Right atrium auricular region (tissue), 2 donors: ENCODE measurements around the gene FOXN1. TPM values are rescaled to one million over a fixed set of nuclear protein-coding genes. Genes with fewer than 3 reads are reported as not detected.
"Not testable (repeated sequence)": the region's sequence is repeated elsewhere in the genome, so short reads cannot be mapped to it uniquely, and the experiment has no call there.

ENCODE experiments used
- DNase-seq: peaks from one replicate; pipeline ENCODE4 v3.0.0-alpha.2; 2019; ENCODE audit warnings: low spot score
- H3K27ac ChIP-seq, 2 donors: fragments of 200-600 bp; sonication (generic); 1 replicate in 1 of 2; 2 replicates in 1 of 2; pipeline ENCODE4 v1.5.1; 2016 to 2019
- H3K27me3 ChIP-seq, 2 donors: fragments of 200-600 bp; sonication (generic); one replicate each; pipeline versions ENCODE4 v1.5.1 to v1.6.0; 2017 to 2019
- H3K36me3 ChIP-seq: fragments of 200-600 bp; sonication (generic); one replicate; pipeline ENCODE4 v1.5.1; 2016
- H3K4me1 ChIP-seq, 2 donors: fragments of 200-600 bp; sonication (generic); one replicate each; pipeline versions ENCODE4 v1.5.1 to v1.6.0; 2017 to 2019
- H3K4me3 ChIP-seq, 2 donors: fragments of 200-600 bp; sonication (generic); 1 replicate in 1 of 2; 2 replicates in 1 of 2; pipeline ENCODE4 v1.5.1; 2017 to 2019; ENCODE audit warnings: mild to moderate bottlenecking in 1 of 2, moderate library complexity in 1 of 2
- H3K9me3 ChIP-seq, 2 donors: fragments of 200-600 bp; sonication (generic); one replicate each; pipeline ENCODE4 v1.5.1; 2019
- total RNA-seq, 2 donors: library from RNA; depleted of rRNA; stranded (reverse); fragments of >200 nt; gene quantifications; one replicate each; pipeline ENCODE4 v1.1.0, GENCODE V29; 2016
- TF ChIP-seq, protein P1 (sequence below), 2 donors: fragments of 200-600 bp; sonication (generic); IDR thresholded peaks; one replicate each; pipeline ENCODE4 v1.5.1; 2019; ENCODE audit warnings: antibody characterized with exemption in 2 of 2

The FOXN1 gene, protein sequence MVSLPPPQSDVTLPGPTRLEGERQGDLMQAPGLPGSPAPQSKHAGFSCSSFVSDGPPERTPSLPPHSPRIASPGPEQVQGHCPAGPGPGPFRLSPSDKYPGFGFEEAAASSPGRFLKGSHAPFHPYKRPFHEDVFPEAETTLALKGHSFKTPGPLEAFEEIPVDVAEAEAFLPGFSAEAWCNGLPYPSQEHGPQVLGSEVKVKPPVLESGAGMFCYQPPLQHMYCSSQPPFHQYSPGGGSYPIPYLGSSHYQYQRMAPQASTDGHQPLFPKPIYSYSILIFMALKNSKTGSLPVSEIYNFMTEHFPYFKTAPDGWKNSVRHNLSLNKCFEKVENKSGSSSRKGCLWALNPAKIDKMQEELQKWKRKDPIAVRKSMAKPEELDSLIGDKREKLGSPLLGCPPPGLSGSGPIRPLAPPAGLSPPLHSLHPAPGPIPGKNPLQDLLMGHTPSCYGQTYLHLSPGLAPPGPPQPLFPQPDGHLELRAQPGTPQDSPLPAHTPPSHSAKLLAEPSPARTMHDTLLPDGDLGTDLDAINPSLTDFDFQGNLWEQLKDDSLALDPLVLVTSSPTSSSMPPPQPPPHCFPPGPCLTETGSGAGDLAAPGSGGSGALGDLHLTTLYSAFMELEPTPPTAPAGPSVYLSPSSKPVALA
- total RNA-seq: not detected

DNA sequence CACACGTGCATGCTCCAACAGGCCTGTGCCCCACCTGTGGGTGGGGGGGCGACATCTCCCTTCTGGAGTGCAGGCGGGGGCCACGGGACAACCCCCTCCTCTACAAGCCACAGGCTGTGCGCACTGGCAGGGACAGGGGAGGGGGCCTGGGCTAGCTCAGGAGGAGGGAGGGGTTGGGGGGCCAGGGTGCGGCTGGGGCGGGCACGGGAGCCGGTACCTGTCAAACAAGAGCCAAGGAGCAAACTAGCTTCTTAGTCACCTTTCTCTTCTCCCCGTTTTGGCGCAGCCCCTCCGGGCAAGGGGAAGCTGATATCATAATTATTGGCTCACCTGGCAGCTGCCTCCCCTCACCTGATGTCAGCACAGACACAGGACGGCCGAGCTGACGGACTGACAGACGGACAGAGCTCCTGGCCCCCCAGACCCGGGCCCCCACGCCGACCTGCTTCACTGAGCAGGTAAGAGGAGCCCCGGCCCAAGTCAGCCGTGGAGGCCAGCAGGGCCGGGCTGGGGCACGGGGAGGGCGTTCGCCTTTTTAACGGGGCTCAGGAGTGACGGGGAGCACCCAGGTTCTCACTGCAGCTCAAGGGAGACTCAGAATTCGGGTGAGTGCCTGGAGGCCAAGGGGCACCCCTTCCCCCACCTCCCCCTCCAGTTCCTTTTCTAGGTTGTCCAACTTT, at the start of gene FOXN1:
FOXN1 (plus strand) TSS at position 363 of the 680 bp plus-strand sequence. CDS start 17,622 bp downstream, outside the sequence.
- Histone ChIP-seq H3K4me1 (no peaks in the 10 kb centered on the region), H3K27me3 (peaks cover 0 to 5% of the 10 kb centered on the region in 2 donors), H3K9me3 (no peaks in the 10 kb centered on the region), H3K4me3 (no peak within 1 kb of the TSS), H3K36me3 (no peaks in the 10 kb centered on the region), H3K27ac (no peak within 1 kb of the TSS)
- no peak for DNase-seq
- TF ChIP-seq, protein P1, sequence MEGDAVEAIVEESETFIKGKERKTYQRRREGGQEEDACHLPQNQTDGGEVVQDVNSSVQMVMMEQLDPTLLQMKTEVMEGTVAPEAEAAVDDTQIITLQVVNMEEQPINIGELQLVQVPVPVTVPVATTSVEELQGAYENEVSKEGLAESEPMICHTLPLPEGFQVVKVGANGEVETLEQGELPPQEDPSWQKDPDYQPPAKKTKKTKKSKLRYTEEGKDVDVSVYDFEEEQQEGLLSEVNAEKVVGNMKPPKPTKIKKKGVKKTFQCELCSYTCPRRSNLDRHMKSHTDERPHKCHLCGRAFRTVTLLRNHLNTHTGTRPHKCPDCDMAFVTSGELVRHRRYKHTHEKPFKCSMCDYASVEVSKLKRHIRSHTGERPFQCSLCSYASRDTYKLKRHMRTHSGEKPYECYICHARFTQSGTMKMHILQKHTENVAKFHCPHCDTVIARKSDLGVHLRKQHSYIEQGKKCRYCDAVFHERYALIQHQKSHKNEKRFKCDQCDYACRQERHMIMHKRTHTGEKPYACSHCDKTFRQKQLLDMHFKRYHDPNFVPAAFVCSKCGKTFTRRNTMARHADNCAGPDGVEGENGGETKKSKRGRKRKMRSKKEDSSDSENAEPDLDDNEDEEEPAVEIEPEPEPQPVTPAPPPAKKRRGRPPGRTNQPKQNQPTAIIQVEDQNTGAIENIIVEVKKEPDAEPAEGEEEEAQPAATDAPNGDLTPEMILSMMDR (IDR thresholded peaks at IDR 0.05): no peak

DNA sequence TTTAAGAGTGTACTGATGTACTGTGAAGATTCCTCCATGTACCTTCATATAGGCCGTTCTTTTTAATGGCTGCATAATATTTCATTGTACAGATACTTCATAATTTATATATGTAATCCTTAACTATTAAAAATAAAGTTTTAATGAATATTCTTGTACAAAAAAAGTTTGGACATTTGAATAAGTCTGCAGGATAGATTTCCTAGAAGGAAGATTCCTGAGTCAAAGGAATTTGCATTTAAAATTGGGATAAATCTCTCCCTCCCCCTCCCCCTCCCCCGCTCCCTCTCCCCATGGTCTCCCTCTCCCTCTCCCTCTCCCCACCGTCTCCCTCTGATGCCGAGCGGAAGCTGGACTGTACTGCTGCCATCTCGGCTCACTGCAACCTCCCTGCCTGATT, 48.3 kb upstream of the FOXN1 start:
- no peaks in the 10 kb centered on the region for H3K4me1 ChIP-seq

DNA sequence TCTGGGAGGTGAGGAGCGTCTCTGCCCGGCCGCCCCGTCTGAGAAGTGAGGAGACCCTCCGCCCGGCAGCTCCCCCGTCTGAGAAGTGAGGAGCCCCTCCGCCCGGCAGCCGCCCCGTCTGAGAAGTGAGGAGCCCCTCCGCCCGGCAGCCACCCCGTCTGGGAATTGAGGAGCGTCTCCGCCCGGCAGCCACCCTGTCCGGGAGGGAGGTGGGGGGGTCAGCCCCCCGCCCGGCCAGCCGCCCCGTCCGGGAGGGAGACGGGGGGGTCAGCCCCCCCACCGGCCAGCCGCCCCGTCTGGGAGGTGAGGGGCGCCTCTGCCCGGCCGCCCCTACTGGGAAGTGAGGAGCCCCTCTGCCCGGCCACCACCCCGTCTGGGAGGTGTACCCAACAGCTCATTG, 47.3 kb upstream of the FOXN1 start:
- H3K27ac ChIP-seq, H3K4me3 ChIP-seq, H3K9me3 ChIP-seq, H3K4me1 ChIP-seq, DNase-seq, H3K36me3 ChIP-seq, H3K27me3 ChIP-seq: not testable (repeated sequence)

More for the DNA sequence above, 48.3 kb upstream of the FOXN1 start:
- no peak overlapping the region for H3K4me3 ChIP-seq
- no peak overlapping the region for H3K27ac ChIP-seq
- H3K9me3 ChIP-seq: no peaks in the 10 kb centered on the region
- TF ChIP-seq, protein P1 (IDR thresholded peaks at IDR 0.05): no peak
- no peaks in the 10 kb centered on the region for H3K36me3 ChIP-seq
- no peaks in the 10 kb centered on the region for H3K27me3 ChIP-seq
- no peak for DNase-seq

DNA sequence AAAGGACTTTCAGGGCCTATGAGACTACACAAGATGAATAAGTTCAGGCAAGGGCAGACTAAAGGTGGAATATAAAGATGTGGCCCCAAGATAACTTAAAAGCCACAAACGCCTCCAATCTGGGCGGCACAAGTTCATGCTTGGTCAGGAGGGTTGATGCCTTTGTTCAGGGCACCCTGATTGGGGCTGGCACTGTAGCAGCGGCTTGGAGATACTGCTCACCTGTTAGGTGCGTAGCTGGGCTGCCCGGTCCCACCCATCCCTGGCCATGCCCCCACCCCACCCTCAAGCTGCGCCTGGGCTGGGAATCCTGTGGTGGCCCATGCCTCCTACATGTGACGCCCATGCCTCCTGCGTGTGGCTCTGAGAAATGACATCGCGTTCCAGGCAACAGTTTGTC, 45.2 kb upstream of the FOXN1 start:
- no peak overlapping the region for H3K27ac ChIP-seq
- no peaks in the 10 kb centered on the region for H3K36me3 ChIP-seq
- H3K27me3 ChIP-seq: no peaks in the 10 kb centered on the region
- H3K4me3 ChIP-seq: no peak overlapping the region
- TF ChIP-seq, protein P1 (IDR thresholded peaks at IDR 0.05): no peak
- no peak for DNase-seq
- no peaks in the 10 kb centered on the region for H3K9me3 ChIP-seq
- H3K4me1 ChIP-seq: no peaks in the 10 kb centered on the region

DNA sequence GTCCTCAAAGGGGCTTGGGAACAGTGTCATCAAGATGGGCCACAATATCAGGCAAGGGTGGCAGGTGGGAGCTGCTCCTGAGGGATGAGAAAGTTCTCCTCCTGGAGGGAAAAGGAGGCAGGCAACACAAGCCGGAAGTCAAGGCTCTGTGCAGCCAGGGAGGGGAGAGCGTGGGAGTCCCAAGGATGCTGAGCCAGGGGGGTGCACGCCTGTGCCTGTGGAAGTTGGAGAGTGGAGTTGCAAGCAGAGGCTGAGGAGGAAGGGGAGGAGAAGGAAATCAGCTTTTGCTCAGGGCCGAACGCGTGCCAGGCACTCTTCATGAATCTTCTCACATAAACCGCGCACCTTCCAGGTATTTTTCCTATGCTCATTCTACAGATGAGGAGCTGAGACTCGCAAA, 40.1 kb upstream of the FOXN1 start:
- Histone ChIP-seq H3K27ac (no peak overlapping the region), H3K4me1 (peaks cover 0 to 7% of the 10 kb centered on the region in 2 donors), H3K9me3 (no peaks in the 10 kb centered on the region), H3K27me3 (no peaks in the 10 kb centered on the region), H3K36me3 (no peaks in the 10 kb centered on the region), H3K4me3 (no peak overlapping the region)
- TF ChIP-seq, protein P1 (IDR thresholded peaks at IDR 0.05): no peak
- no peak for DNase-seq

DNA sequence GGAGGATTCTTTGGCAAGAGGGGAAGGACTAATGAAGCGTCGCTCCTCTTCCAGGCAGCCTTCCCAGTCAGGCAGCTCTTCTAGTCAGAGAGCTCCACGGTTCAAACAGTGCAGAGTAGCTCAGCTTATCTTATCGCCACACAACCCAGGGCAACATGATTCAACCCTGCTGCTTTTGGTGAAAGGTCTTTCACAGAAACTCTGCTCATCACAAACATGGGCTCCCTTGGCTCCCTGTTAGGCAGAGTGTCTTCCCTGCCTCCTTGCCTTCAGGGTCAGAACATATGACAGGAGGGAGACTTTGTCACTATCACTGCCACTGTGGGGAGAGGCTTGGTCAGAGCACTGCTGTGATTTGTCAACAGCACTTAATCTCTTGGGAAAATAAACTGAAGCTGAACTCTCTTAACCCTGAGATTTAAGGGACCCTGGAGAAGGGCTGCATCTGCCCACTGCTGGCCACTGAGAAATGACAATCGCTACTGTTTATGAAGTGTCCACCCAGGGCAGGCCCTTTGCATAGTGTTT, 39.6 kb upstream of the FOXN1 start:
- Histone ChIP-seq H3K27ac (no peak overlapping the region), H3K4me1 (peaks cover 0 to 7% of the 10 kb centered on the region in 2 donors), H3K4me3 (no peak overlapping the region), H3K27me3 (no peaks in the 10 kb centered on the region), H3K36me3 (no peaks in the 10 kb centered on the region), H3K9me3 (no peaks in the 10 kb centered on the region)
- no peak for DNase-seq
- TF ChIP-seq, protein P1 (IDR thresholded peaks at IDR 0.05): no peak
